Sigmoid colon (tissue), 7 donors: Measurements from ENCODE around the gene ZNF768. TPM values are rescaled to one million over a fixed set of nuclear protein-coding genes. Genes with fewer than 3 reads are reported as not detected.

Source experiments
- DNase-seq: peaks from one replicate; pipeline ENCODE4 v3.0.0-alpha.2; 2019
- H3K27ac ChIP-seq, 4 donors: fragments of 200-600 bp; sonication (generic); one replicate each; pipeline ENCODE4 v1.5.1; 2016 to 2019; ENCODE audit warnings: mild to moderate bottlenecking in 1 of 4
- H3K27me3 ChIP-seq, 3 donors: fragments of 200-600 bp; sonication (generic); one replicate each; pipeline ENCODE4 v1.5.1; 2019; ENCODE audit warnings: mild to moderate bottlenecking in 1 of 3
- H3K36me3 ChIP-seq, 4 donors: fragments of 200-600 bp; sonication (generic); one replicate each; pipeline ENCODE4 v1.5.1; 2016 to 2019
- H3K4me1 ChIP-seq, 4 donors: fragments of 200-600 bp; sonication (generic); one replicate each; pipeline ENCODE4 v1.5.1; 2017 to 2019
- H3K4me3 ChIP-seq, 4 donors: fragments of 200-600 bp; sonication (generic); one replicate each; pipeline ENCODE4 v1.5.1; 2017 to 2019; ENCODE audit warnings: mild to moderate bottlenecking in 2 of 4, moderate library complexity in 1 of 4
- H3K9me3 ChIP-seq, 4 donors: fragments of 200-600 bp in 3 of 4; sonication (generic) in 3 of 4; one replicate each; pipeline versions ENCODE4 v1.5.1 to v1.6.1; 2013 to 2019
- CTCF ChIP-seq, 4 experiments: fragments of 450-650 bp in 3 of 4; fragments of 200-600 bp in 1 of 4; IDR thresholded peaks; one replicate each; pipeline ENCODE4 v1.5.1; 2016 to 2019; ENCODE audit warnings: antibody characterized with exemption in 4 of 4, mild to moderate bottlenecking in 3 of 4, moderate library complexity in 2 of 4
- EP300 ChIP-seq, 4 donors: sonication (generic); formaldehyde crosslinking; IDR thresholded peaks; one replicate each; pipeline ENCODE4 v1.6.1; 2017; ENCODE audit warnings: antibody characterized with exemption in 4 of 4
- POLR2A ChIP-seq, 2 donors: fragments of 450-650 bp; IDR thresholded peaks; one replicate each; pipeline ENCODE4 v1.6.1; 2016; ENCODE audit warnings: antibody characterized with exemption in 2 of 2, mild to moderate bottlenecking in 2 of 2, moderate library complexity in 2 of 2
- POLR2AphosphoS5 ChIP-seq, 4 donors: sonication (generic); formaldehyde crosslinking; IDR thresholded peaks; one replicate each; pipeline ENCODE4 v1.6.1; 2017; ENCODE audit warnings: antibody characterized with exemption in 4 of 4
- WGBS, 2 donors: extraction: QIAGEN DNeasy Blood & Tissue Kit; methylation state at CpG; one replicate each; pipeline ENCODE4 v1.1.7; 2013; 5-methylcytosine and 5-hydroxymethylcytosine counted together
- intact Hi-C: fragments of 100-400 bp; cut with DNase I; formaldehyde crosslinking; loops from one replicate; pipeline ENCODE4 v1.15.1; 2023
- polyA plus RNA-seq, 3 donors: library from polyadenylated mRNA; stranded (reverse); fragments of 200-250 nt; gene quantifications; one replicate each; pipeline ENCODE4 v1.2.3, GENCODE V29; 2013
- small RNA-seq, 3 donors: library from RNA; depleted of rRNA; stranded (forward); fragments of <200 nt; gene quantifications; one replicate each; pipeline ENCODE3, GENCODE V24; 2016
- total RNA-seq, 4 donors: library from RNA; depleted of rRNA; stranded (reverse); fragments of >200 nt; gene quantifications; one replicate each; pipeline ENCODE4 v1.1.0, GENCODE V29; 2016
- donor health status: healthy with polysubstance abuse.
- donor health status: Bipolar disorder and iron deficiency.
- donor health status: healthy.

Gene ZNF768
- total and polyA plus RNA-seq, 7 donors: 32.4 to 61.0 (median 48.2) TPM

GRCh38 chr16:30474074-30474452 lies 52.3 kb downstream of the ZNF768 start:
- Histone ChIP-seq H3K27me3 (peaks cover 0 to 39% (median 18%) of the 10 kb centered on the region in 3 donors), H3K4me3 (no peak overlapping the region), H3K27ac (no peak overlapping the region), H3K9me3 (no peaks in the 10 kb centered on the region), H3K4me1 (no peaks in the 10 kb centered on the region), H3K36me3 (no peaks in the 10 kb centered on the region)
- 55 to 65% methylated on average over 35 of the region's 35 CpGs for WGBS, 2 donors
- intact Hi-C loops: no loop called here
- no peak for TF ChIP-seq POLR2A (IDR thresholded peaks at IDR 0.05)
- TF ChIP-seq POLR2AphosphoS5 (IDR thresholded peaks at IDR 0.05): no peak
- no peak for TF ChIP-seq EP300 (IDR thresholded peaks at IDR 0.05)
- no peak for TF ChIP-seq CTCF (IDR thresholded peaks at IDR 0.05)
- DNase-seq: no peak

Small RNA genes lying within 50 kb of the gene (small RNA-seq; reads per million reads assigned to genes)
- gene MIR4518 (0 reads per million in 3 donors), gene RNU7-61P (0 reads per million in 3 donors)

Other genes with a start within 250 kb of the ZNF768 start
- gene CD2BP2, start 171.3 kb downstream of the ZNF768 start, total RNA-seq: 10 to 100 TPM; 29.9 to 57.3 (median 43.0) TPM
- gene CD2BP2, start 171.3 kb downstream of the ZNF768 start, polyA plus RNA-seq: 10 to 100 TPM; 45.0 to 51.8 (median 48.0) TPM
- gene TBC1D10B, start 156.1 kb downstream of the ZNF768 start, total RNA-seq: 10 to 100 TPM; 14.5 to 25.2 (median 19.2) TPM
- gene TBC1D10B, start 156.1 kb downstream of the ZNF768 start, polyA plus RNA-seq: 10 to 100 TPM; 24.6 to 38.3 (median 25.0) TPM
- not detected for gene MYL11, start 151.8 kb downstream of the ZNF768 start, total RNA-seq
- gene MYL11, start 151.8 kb downstream of the ZNF768 start, polyA plus RNA-seq: not detected
- 1 to 10 TPM in 3 of 4 donors, under 1 TPM in 1; 0.82 to 5.8 (median 1.9) TPM for gene SEPTIN1, start 144.0 kb downstream of the ZNF768 start, total RNA-seq
- 10 to 100 TPM in 1 of 3 donors, 1 to 10 TPM in 2; 1.2 to 46.6 (median 2.4) TPM for gene SEPTIN1, start 144.0 kb downstream of the ZNF768 start, polyA plus RNA-seq
- gene ZNF48, start 131.1 kb downstream of the ZNF768 start, total RNA-seq: 10 to 100 TPM in 3 of 4 donors, 1 to 10 TPM in 1; 8.1 to 12.8 (median 11.4) TPM
- gene ZNF48, start 131.1 kb downstream of the ZNF768 start, polyA plus RNA-seq: 1 to 10 TPM; 2.4 to 5.9 (median 2.8) TPM
- gene ZNF771, start 119.0 kb downstream of the ZNF768 start, total RNA-seq: 10 to 100 TPM; 17.4 to 30.7 (median 20.3) TPM
- 1 to 10 TPM; 2.5 to 5.2 (median 3.0) TPM for gene ZNF771, start 119.0 kb downstream of the ZNF768 start, polyA plus RNA-seq
- gene DCTPP1, start 96.5 kb downstream of the ZNF768 start, total RNA-seq: 10 to 100 TPM; 10.5 to 19.9 (median 16.5) TPM
- gene DCTPP1, start 96.5 kb downstream of the ZNF768 start, polyA plus RNA-seq: 100 to 1,000 TPM; 140 to 175 (median 156) TPM
- 10 to 100 TPM; 25.0 to 32.3 (median 25.3) TPM for gene SEPHS2, start 80.7 kb downstream of the ZNF768 start, total RNA-seq
- 100 to 1,000 TPM in 2 of 3 donors, 10 to 100 TPM in 1; 80.5 to 213 (median 175) TPM for gene SEPHS2, start 80.7 kb downstream of the ZNF768 start, polyA plus RNA-seq
- gene ITGAL, start 53.8 kb downstream of the ZNF768 start, total RNA-seq: 1 to 10 TPM; 1.1 to 3.8 (median 2.6) TPM
- gene ITGAL, start 53.8 kb downstream of the ZNF768 start, polyA plus RNA-seq: 10 to 100 TPM in 1 of 3 donors, 1 to 10 TPM in 1, under 1 TPM in 1; 0.60 to 20.7 (median 2.8) TPM
- gene ZNF747, start 8.3 kb upstream of the ZNF768 start, total RNA-seq: 10 to 100 TPM; 10.3 to 15.5 (median 13.1) TPM
- 10 to 100 TPM in 1 of 3 donors, 1 to 10 TPM in 2; 6.0 to 12.0 (median 8.3) TPM for gene ZNF747, start 8.3 kb upstream of the ZNF768 start, polyA plus RNA-seq
- gene ZNF764, start 31.8 kb upstream of the ZNF768 start, total RNA-seq: 1 to 10 TPM; 6.1 to 8.6 (median 8.1) TPM
- gene ZNF764, start 31.8 kb upstream of the ZNF768 start, polyA plus RNA-seq: 1 to 10 TPM; 3.5 to 7.7 (median 4.8) TPM
- gene ZNF688, start 45.1 kb upstream of the ZNF768 start, total RNA-seq: 10 to 100 TPM; 21.9 to 32.8 (median 25.4) TPM
- 10 to 100 TPM; 16.7 to 22.8 (median 18.0) TPM for gene ZNF688, start 45.1 kb upstream of the ZNF768 start, polyA plus RNA-seq
- 10 to 100 TPM in 1 of 4 donors, 1 to 10 TPM in 3; 5.9 to 19.9 (median 7.9) TPM for gene ZNF785, start 59.1 kb upstream of the ZNF768 start, total RNA-seq
- gene ZNF785, start 59.1 kb upstream of the ZNF768 start, polyA plus RNA-seq: 1 to 10 TPM in 2 of 3 donors, under 1 TPM in 1; 0.92 to 9.5 (median 2.4) TPM
- 10 to 100 TPM in 1 of 4 donors, 1 to 10 TPM in 3; 7.9 to 10.3 (median 9.8) TPM for gene ZNF689, start 83.8 kb upstream of the ZNF768 start, total RNA-seq
- gene ZNF689, start 83.8 kb upstream of the ZNF768 start, polyA plus RNA-seq: 1 to 10 TPM; 3.6 to 5.2 (median 4.9) TPM
- 10 to 100 TPM; 20.8 to 37.5 (median 29.4) TPM for gene PRR14, start 124.4 kb upstream of the ZNF768 start, total RNA-seq
- gene PRR14, start 124.4 kb upstream of the ZNF768 start, polyA plus RNA-seq: 10 to 100 TPM; 28.8 to 51.4 (median 38.4) TPM
- gene FBRS, start 131.9 kb upstream of the ZNF768 start, total RNA-seq: 10 to 100 TPM; 12.5 to 29.6 (median 22.7) TPM
- gene FBRS, start 131.9 kb upstream of the ZNF768 start, polyA plus RNA-seq: 10 to 100 TPM; 26.4 to 61.6 (median 30.0) TPM
- 10 to 100 TPM; 13.2 to 39.1 (median 23.4) TPM for gene SRCAP, start 172.6 kb upstream of the ZNF768 start, total RNA-seq
- 10 to 100 TPM in 1 of 3 donors, 1 to 10 TPM in 2; 2.4 to 37.3 (median 9.0) TPM for gene SRCAP, start 172.6 kb upstream of the ZNF768 start, polyA plus RNA-seq
- 10 to 100 TPM; 20.1 to 28.5 (median 23.7) TPM for gene PHKG2, start 221.9 kb upstream of the ZNF768 start, total RNA-seq
- 10 to 100 TPM; 19.2 to 45.0 (median 23.8) TPM for gene PHKG2, start 221.9 kb upstream of the ZNF768 start, polyA plus RNA-seq
- 1 to 10 TPM in 3 of 4 donors, under 1 TPM in 1; 0.82 to 2.8 (median 1.7) TPM for gene CFAP119, start 235.5 kb upstream of the ZNF768 start, total RNA-seq
- gene CFAP119, start 235.5 kb upstream of the ZNF768 start, polyA plus RNA-seq: 10 to 100 TPM in 1 of 3 donors, 1 to 10 TPM in 1, not detected in 1; 3.7 to 11.9 TPM
- gene RNF40, start 235.8 kb upstream of the ZNF768 start, total RNA-seq: 10 to 100 TPM; 48.1 to 53.9 (median 49.6) TPM
- 10 to 100 TPM; 34.8 to 79.3 (median 48.6) TPM for gene RNF40, start 235.8 kb upstream of the ZNF768 start, polyA plus RNA-seq